HG03159 (cell line): ENCODE results near the gene POU4F2.

ENCODE experiments used
- ATAC-seq: cut with Tn5 transposase; IDR thresholded peaks from one replicate; pipeline ENCODE4 v1.9.1; 2021; ENCODE audit warnings: mild to moderate bottlenecking, moderate library complexity; ENCODE audit not compliant: unreplicated experiment

Gene POU4F2, protein sequence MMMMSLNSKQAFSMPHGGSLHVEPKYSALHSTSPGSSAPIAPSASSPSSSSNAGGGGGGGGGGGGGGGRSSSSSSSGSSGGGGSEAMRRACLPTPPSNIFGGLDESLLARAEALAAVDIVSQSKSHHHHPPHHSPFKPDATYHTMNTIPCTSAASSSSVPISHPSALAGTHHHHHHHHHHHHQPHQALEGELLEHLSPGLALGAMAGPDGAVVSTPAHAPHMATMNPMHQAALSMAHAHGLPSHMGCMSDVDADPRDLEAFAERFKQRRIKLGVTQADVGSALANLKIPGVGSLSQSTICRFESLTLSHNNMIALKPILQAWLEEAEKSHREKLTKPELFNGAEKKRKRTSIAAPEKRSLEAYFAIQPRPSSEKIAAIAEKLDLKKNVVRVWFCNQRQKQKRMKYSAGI

DNA sequence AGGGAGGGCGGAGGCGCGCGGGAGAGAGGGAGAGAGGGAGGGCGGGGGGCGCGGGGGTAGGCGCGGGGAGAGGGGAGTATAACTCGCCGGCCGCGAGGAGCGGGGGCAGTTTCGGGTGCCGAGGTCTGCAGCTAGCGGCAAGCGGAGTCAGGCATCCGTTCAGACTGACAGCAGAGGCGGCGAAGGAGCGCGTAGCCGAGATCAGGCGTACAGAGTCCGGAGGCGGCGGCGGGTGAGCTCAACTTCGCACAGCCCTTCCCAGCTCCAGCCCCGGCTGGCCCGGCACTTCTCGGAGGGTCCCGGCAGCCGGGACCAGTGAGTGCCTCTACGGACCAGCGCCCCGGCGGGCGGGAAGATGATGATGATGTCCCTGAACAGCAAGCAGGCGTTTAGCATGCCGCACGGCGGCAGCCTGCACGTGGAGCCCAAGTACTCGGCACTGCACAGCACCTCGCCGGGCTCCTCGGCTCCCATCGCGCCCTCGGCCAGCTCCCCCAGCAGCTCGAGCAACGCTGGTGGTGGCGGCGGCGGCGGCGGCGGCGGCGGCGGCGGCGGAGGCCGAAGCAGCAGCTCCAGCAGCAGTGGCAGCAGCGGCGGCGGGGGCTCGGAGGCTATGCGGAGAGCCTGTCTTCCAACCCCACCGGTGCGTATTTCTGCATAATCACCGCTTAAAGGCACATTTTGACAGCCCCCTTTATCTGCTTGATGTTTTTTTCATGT lies at the start of gene POU4F2:
Gene POU4F2 (plus strand): TSS at position 108 of the 720 bp plus-strand sequence. CDS start 248 bp downstream, at position 356.
- ATAC-seq, result no peak

DNA sequence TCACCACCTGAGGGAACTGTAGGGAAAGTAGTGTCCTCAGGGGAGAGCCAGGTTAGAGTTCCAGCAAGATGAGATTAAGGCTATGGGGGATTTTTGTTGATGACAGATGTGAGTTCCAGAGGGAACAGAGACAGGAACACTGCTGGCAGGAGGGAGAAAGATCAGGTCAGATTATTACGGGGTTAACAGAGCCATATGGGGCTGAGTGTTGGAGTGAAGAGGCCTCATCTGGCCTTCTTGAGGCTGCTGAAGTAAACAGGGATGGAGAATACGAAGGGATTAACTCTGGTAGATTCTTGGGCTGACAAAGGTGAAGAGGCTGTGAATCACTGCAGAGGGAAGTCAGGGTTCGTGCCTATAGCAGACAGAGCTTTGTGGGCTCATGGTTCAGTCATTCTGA lies 47.9 kb upstream of the POU4F2 start:
- ATAC-seq, result no peak

- no peak for ATAC-seq
These were observed 46.7 kb upstream of the POU4F2 start for GRCh38 chr4:146592019-146592418.

DNA sequence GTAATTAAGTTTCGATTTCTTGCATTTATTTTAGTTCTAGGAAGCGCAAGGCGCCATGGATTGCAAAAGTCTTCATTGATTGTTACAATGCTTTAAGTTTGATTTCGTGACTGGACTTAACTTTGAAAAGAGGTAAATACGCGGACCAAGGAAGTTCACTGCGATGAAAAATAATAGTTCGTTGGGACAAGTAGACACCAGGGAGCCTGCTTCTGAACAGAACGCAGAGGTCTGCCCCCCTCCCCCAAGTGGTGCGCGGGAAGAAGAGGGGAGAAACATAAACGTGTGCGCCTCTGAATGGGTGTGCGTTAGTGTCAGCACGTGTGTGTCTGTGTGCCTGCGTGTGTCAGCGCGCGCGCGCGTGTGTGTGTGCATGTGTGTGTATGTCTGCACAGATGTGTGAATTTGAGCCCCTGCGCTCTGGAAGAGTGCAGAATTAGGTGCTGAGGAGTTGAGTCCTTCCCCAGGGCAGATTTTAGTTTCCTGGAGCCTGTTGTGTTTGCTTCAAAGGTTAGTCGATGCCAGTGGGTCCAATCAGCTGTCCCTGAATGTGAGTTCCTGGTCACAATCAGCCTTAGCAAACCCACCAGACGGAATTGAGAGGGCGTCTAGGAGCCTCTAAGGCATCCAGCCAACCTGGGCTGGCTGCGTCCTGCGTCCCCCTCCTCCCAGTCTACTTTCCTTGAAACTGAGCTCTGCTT lies 5.8 kb upstream of the POU4F2 start:
- ATAC-seq, result no peak

DNA sequence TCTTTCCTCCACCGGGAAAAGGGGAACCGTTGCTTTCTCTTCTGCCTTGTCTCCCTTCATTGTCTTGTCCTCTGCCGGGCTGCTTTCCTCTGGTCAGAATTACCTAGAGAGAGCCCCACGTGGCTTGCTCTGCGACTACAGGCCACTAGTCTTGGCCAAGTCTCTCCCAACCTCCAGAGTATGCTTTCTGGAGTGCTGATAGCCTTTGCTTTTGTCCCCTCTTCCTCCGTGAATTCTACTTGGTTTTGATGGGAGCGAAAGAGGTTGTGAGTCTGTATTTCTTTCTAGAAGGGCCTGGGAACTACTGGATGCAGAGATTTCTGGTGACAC lies 5.3 kb upstream of the POU4F2 start:
- no peak for ATAC-seq

GRCh38 chr4:146634825-146635224 lies 3.9 kb upstream of the POU4F2 start:
- ATAC-seq, result no peak

DNA sequence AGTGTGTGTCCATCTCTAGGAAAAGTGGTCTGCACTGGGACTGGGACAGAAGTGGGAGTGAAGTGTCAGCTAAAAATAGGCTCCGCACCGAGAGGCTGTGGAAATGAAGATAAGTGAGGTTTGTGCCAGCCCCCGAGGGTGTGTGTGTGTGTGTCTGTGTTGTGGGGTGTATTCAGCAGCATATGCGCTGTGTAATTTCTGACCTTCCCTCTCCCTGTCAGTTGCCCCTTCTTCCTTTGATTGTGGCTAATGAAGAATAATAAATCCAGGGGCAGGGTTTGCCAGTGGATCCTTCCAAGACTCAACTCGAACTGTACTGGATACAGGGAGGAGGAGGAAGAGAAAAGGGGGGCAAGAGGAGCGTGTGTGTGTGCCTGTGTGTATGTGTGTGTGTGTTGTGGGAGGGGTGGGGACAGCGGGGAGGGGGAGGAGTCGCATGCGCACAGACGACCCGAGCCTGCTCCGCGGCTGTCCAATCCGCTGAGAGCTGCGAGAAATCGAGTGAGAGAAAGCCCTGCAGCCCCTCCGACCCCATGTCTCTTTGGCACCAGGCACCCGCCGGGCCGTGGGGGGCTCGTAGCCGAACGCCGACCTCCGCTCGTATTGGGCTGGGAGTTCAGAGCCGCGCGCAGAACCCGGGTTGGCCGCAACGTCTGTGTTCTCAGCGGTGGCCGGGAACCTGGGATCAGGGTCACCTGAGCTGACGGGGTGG lies 916 bp upstream of the POU4F2 start:
- ATAC-seq, result no peak

- no peak for ATAC-seq
These were observed 334 bp upstream of the POU4F2 start for GRCh38 chr4:146638333-146638785.

GRCh38 chr4:146639506-146639932 lies 826 bp downstream of the POU4F2 start:
- no peak for ATAC-seq

DNA sequence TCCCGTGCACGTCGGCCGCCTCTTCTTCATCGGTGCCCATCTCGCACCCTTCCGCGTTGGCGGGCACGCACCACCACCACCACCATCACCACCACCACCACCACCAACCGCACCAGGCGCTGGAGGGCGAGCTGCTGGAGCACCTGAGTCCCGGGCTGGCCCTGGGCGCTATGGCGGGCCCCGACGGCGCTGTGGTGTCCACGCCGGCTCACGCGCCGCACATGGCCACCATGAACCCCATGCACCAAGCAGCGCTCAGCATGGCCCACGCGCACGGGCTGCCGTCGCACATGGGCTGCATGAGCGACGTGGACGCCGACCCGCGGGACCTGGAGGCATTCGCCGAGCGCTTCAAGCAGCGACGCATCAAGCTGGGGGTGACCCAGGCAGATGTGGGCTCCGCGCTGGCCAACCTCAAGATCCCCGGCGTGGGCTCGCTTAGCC lies 1.4 kb downstream of the POU4F2 start:
- ATAC-seq, result no peak

DNA sequence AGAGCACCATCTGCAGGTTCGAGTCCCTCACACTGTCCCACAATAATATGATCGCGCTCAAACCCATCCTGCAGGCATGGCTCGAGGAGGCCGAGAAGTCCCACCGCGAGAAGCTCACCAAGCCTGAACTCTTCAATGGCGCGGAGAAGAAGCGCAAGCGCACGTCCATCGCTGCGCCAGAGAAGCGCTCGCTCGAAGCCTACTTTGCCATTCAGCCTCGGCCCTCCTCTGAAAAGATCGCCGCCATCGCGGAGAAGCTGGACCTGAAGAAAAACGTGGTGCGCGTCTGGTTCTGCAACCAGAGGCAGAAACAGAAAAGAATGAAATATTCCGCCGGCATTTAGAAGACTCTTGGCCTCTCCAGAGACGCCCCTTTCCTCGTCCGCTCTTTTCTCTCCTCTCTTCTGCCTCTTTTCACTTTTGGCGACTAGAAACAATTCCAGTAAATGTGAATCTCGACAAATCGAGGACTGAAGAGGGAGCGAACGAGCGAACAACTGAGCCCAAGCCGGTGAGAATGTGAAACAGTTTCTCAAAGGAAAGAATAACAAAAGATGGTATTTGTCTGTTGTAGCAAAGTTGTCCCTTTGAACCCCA lies 1.9 kb downstream of the POU4F2 start:
- no peak for ATAC-seq

GRCh38 chr4:146641762-146642161 lies 3.1 kb downstream of the POU4F2 start:
- no peak for ATAC-seq

DNA sequence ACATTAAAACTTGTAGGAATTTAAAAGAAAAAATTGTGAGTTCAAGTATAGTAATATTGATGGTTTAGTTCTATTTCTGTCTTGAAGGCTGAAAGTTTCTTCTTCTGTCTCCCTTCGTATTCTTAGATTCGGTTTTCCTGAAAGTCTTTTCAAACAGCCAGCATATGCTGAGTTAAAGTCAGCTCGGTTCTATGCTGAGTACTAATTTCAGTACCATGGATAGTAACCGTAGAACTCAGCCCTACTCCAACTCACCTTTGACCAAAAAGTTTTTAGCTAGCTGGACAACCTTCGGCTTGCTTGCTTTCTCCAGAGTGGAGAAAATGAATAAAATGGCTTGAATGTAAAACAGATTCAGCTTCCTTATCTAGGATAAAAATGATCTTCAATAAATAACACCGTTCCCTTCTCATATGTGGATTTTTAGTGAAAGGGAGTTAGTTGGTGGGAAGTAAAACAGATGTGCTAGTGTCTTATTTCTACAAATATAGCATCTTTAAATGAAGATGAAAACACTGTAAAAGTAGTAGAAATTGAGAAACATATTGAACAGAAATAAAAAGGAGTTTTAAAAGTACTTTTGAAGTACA lies 5.2 kb downstream of the POU4F2 start:
- no peak for ATAC-seq

- no peak for ATAC-seq
These were observed 7.2 kb downstream of the POU4F2 start for GRCh38 chr4:146645921-146646320.

DNA sequence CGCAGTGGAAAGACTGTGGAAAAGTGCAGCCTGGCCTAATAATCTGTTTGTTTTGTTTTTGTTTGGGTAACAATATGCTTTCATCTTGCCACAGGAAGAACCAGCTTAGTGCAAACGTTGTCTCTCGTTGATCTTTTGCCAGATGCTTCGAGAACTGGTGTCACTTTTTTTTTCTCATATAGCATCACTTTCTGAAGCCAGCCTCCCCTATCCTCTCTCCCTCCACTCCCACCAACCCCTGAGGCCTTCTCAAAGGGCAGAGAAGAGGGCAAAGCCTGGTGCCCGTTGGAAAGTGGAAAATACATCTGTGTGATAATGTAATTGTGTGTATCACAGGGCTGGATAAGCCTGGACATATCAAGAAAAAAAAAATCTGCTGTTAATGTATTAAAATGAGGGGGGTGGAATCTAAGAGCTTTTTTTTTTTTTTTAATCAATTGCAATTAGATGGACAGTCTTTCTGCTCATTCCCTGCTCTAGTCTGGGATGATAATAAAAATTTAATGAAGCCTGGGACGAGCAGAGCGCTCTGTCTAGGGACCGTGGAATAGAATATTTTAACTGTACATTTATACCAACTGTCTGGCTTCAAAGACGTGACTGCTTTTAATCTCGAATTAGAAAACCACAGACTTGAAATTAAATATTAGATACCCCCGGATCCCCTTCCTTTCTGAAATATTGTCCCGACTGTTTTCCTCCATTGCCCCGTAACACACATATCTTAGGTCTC lies 8.1 kb downstream of the POU4F2 start:
- no peak for ATAC-seq

GRCh38 chr4:146647615-146648460 lies 9.1 kb downstream of the POU4F2 start:
- ATAC-seq, result no peak

DNA sequence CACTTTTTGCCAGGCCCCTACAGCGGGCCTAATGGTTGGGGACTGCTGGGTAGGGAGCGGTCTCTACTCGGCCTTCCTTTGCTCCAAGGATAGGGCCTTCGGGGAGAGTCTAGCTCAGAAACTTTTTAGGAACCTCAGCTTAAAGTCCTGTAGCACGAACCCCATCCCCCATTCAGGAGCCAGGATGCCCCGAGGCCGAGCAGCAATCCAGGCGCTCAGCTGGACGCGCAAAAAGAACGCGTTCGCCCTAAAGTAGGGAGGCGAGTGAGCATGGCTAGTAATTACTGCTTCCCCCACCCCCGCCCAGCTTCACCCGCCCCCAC lies 9.7 kb downstream of the POU4F2 start:
- no peak for ATAC-seq

DNA sequence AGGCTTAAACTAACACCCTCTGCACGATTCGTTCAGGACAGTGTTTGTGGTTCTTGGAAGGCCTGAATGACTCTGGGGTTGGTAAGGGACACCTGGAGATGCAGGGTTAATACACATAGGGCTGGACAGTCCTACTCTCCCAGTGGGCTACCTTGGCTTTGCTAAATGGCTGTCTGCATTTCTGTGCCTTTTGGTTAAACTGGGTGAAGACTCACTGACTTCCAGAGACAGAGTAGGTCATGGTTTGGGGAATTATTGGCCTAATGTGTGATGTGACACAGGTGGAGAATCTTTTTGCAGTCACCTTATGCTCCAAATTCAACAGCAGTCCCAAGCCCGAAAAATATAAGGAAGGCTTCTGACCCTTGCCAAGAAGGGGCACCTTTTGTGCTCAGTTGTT lies 10.5 kb downstream of the POU4F2 start:
- ATAC-seq, result no peak

GRCh38 chr4:146650034-146650433 lies 11.3 kb downstream of the POU4F2 start:
- no peak for ATAC-seq
